ENCODE data around the gene MEIS2. TPM values are rescaled to one million over a fixed set of nuclear protein-coding genes. Genes with fewer than 3 reads are reported as not detected.

Gene MEIS2
- total and polyA plus RNA-seq, 4 donors: 40.1 to 119 (median 72.0) TPM

DNA sequence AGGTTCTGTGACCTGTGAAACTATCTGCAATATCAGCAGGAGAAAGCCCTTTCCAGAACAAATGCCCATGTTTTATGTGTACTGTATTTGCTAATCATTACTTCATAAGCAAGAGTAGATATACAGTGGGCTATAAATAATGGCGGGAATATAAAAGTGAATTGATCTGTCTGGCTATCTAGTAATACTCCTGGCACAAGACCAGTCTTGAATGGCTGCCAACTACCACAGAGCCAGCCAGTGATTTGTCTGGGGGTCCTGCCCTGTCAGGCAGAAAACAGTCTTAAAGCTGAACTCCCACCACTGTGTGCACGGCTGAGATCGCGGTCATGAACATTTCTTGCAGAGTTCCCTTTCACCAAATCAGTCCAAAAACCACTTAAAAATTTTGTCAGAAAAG lies 176.3 kb downstream of the MEIS2 start:
- Histone ChIP-seq H3K27ac (ENCODE audit: low read depth, low read length) (peak overlapping the region; percentile 25), H3K27me3 (ENCODE audit: control insufficient read depth, insufficient read depth, low read length) (peaks cover 3% of the 10 kb centered on the region), H3K4me3 (ENCODE audit: low read depth, low read length) (no peak overlapping the region), H3K36me3 (ENCODE audit: control insufficient read depth, insufficient read depth, low read length) (no peaks in the 10 kb centered on the region), H3K4me1 (ENCODE audit: control insufficient read depth, insufficient read depth, low read length) (peaks cover 13% of the 10 kb centered on the region), H3K9me3 (ENCODE audit: control insufficient read depth, insufficient read depth, low read length) (no peaks in the 10 kb centered on the region)
- DNase-seq (ENCODE audit: low read depth in 4 of 6, low spot score in 6 of 6): peak in 2 of 6 donors; percentile 82 to 89
- WGBS (ENCODE audit: insufficient coverage): 32% methylated on average over 4 of the region's 4 CpGs

- H3K27me3 ChIP-seq (ENCODE audit: control insufficient read depth, insufficient read depth, low read length): peaks cover 3% of the 10 kb centered on the region
- H3K36me3 ChIP-seq (ENCODE audit: control insufficient read depth, insufficient read depth, low read length): no peaks in the 10 kb centered on the region
- no peaks in the 10 kb centered on the region for H3K9me3 ChIP-seq (ENCODE audit: control insufficient read depth, insufficient read depth, low read length)
- no peak overlapping the region for H3K27ac ChIP-seq (ENCODE audit: low read depth, low read length)
- 80% methylated on average over 1 of the region's 9 CpGs for WGBS (ENCODE audit: insufficient coverage)
- no peak overlapping the region for H3K4me3 ChIP-seq (ENCODE audit: low read depth, low read length)
- DNase-seq (ENCODE audit: low read depth in 4 of 6, low spot score in 6 of 6): no peak
- peaks cover 10% of the 10 kb centered on the region for H3K4me1 ChIP-seq (ENCODE audit: control insufficient read depth, insufficient read depth, low read length)
These were observed 178.8 kb downstream of the MEIS2 start for GRCh38 chr15:36921484-36922091.

- Histone ChIP-seq H3K36me3 (ENCODE audit: control insufficient read depth, insufficient read depth, low read length) (no peaks in the 10 kb centered on the region), H3K27ac (ENCODE audit: low read depth, low read length) (no peak overlapping the region), H3K27me3 (ENCODE audit: control insufficient read depth, insufficient read depth, low read length) (no peaks in the 10 kb centered on the region), H3K4me1 (ENCODE audit: control insufficient read depth, insufficient read depth, low read length) (no peaks in the 10 kb centered on the region), H3K9me3 (ENCODE audit: control insufficient read depth, insufficient read depth, low read length) (no peaks in the 10 kb centered on the region), H3K4me3 (ENCODE audit: low read depth, low read length) (no peak overlapping the region)
- WGBS (ENCODE audit: insufficient coverage): 57% methylated on average over 1 of the region's 4 CpGs
- no peak for DNase-seq (ENCODE audit: low read depth in 4 of 6, low spot score in 6 of 6)
These were observed 182.7 kb downstream of the MEIS2 start for GRCh38 chr15:36917411-36918267.

GRCh38 chr15:36914960-36915808 lies 185.2 kb downstream of the MEIS2 start:
- Histone ChIP-seq H3K9me3 (ENCODE audit: control insufficient read depth, insufficient read depth, low read length) (no peaks in the 10 kb centered on the region), H3K4me3 (ENCODE audit: low read depth, low read length) (no peak overlapping the region), H3K4me1 (ENCODE audit: control insufficient read depth, insufficient read depth, low read length) (peaks cover 4% of the 10 kb centered on the region), H3K36me3 (ENCODE audit: control insufficient read depth, insufficient read depth, low read length) (no peaks in the 10 kb centered on the region), H3K27ac (ENCODE audit: low read depth, low read length) (no peak overlapping the region), H3K27me3 (ENCODE audit: control insufficient read depth, insufficient read depth, low read length) (no peaks in the 10 kb centered on the region)
- 33% methylated on average over 1 of the region's 3 CpGs for WGBS (ENCODE audit: insufficient coverage)
- DNase-seq (ENCODE audit: low read depth in 4 of 6, low spot score in 6 of 6): no peak

DNA sequence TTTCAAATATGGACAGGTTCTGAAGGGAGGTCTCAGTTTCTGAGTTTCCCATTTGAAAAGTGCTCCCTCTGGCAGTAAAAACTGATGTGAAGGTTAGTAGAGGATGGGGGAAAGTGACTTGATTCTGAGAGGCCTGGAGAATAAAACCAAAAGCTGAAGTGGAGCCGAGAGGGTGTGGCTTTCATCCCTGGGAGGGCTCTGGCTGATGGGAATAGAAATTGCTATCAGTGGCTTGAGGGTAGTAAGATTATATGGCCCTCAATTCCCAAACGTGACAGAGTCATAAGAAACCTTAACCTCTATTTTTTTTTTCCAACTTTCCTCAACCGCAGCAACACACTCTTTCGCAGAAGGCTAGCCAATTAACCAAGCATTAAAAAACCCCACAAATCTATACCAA lies 185.9 kb downstream of the MEIS2 start:
- Histone ChIP-seq H3K9me3 (ENCODE audit: control insufficient read depth, insufficient read depth, low read length) (no peaks in the 10 kb centered on the region), H3K4me1 (ENCODE audit: control insufficient read depth, insufficient read depth, low read length) (peaks cover 4% of the 10 kb centered on the region), H3K27me3 (ENCODE audit: control insufficient read depth, insufficient read depth, low read length) (no peaks in the 10 kb centered on the region), H3K36me3 (ENCODE audit: control insufficient read depth, insufficient read depth, low read length) (no peaks in the 10 kb centered on the region), H3K4me3 (ENCODE audit: low read depth, low read length) (no peak overlapping the region), H3K27ac (ENCODE audit: low read depth, low read length) (no peak overlapping the region)
- no CpG with 5 or more reads among the region's 4 CpGs for whole genome bisulfite sequencing (ENCODE audit: insufficient coverage)
- no peak for DNase-seq (ENCODE audit: low read depth in 4 of 6, low spot score in 6 of 6)

DNA sequence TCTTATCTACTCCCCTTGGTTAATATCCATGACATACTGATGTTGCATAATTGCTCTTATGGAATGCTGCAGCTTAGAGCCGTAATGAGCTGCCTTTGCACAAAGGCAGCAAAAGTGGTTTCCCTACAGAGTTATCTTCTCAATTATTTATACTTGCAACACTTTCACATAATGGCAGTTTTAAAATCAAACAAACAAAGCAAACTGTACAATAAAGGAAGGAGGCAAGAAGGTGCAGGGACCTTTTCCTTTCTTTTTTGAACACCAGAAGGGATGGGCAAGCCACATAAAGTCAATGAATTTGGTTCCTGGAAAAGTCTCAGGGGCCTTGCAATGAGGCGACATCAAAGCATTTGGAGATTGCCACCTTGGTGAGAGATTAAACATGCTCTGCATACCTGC lies 188.0 kb downstream of the MEIS2 start:
- no peaks in the 10 kb centered on the region for H3K27me3 ChIP-seq (ENCODE audit: control insufficient read depth, insufficient read depth, low read length)
- no peak overlapping the region for H3K4me3 ChIP-seq (ENCODE audit: low read depth, low read length)
- peak in 1 of 6 donors; percentile 75 for DNase-seq (ENCODE audit: low read depth in 4 of 6, low spot score in 6 of 6)
- H3K27ac ChIP-seq (ENCODE audit: low read depth, low read length): no peak overlapping the region
- no peaks in the 10 kb centered on the region for H3K9me3 ChIP-seq (ENCODE audit: control insufficient read depth, insufficient read depth, low read length)
- no CpG with 5 or more reads among the region's 2 CpGs for WGBS (ENCODE audit: insufficient coverage)
- peaks cover 4% of the 10 kb centered on the region for H3K4me1 ChIP-seq (ENCODE audit: control insufficient read depth, insufficient read depth, low read length)
- no peaks in the 10 kb centered on the region for H3K36me3 ChIP-seq (ENCODE audit: control insufficient read depth, insufficient read depth, low read length)

DNA sequence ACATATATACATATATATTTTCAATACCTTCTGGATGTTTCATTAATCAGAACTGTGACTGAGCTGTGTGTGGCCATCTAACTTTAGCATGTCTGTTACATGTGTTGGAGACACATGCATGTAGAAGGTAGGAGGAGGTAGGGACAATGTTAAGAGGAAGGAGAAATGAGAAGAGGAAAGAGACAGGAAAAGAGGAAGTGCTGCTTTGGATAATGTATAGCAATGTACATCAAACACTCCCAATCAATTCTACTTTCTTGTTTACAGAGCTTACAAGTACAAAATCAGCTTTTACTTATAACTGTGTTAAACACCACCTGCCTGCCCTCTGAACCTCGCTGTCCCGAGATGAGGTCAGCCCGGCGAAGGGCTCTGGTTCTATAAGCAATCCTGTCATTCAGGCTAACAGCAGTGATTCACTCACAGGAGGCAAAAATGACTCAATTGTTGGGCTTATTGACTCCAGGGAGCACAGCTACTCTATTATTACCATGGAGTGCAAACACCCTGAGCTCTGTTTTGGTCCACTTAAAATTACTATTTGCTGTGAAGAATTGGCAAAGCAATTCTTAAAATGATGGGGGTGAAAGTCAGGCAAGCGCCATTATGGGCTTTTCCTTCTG lies 188.9 kb downstream of the MEIS2 start:
- no peak overlapping the region for H3K27ac ChIP-seq (ENCODE audit: low read depth, low read length)
- no peaks in the 10 kb centered on the region for H3K27me3 ChIP-seq (ENCODE audit: control insufficient read depth, insufficient read depth, low read length)
- no peak overlapping the region for H3K4me3 ChIP-seq (ENCODE audit: low read depth, low read length)
- no peaks in the 10 kb centered on the region for H3K36me3 ChIP-seq (ENCODE audit: control insufficient read depth, insufficient read depth, low read length)
- H3K9me3 ChIP-seq (ENCODE audit: control insufficient read depth, insufficient read depth, low read length): no peaks in the 10 kb centered on the region
- WGBS (ENCODE audit: insufficient coverage): 38% methylated on average over 4 of the region's 5 CpGs
- DNase-seq (ENCODE audit: low read depth in 4 of 6, low spot score in 6 of 6): no peak
- H3K4me1 ChIP-seq (ENCODE audit: control insufficient read depth, insufficient read depth, low read length): peaks cover 4% of the 10 kb centered on the region

DNA sequence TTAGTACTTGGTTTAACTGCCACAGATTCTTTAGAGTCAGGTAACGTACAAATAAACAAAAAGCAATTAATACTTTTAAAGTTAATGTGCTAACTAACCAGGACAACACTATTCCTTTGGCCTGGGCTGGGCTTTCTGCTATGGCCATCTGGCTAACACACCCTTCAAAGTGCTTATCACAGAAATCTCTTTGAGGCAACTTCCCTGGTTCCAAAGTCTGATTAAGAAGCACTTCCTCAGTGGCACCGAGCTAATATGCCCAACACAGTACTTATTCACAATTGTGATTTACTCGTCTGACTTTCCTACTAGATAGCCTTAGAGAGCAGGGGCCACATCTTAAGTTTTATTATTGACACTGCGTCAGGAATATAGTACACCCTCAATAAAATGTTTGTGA lies 191.4 kb downstream of the MEIS2 start:
- Histone ChIP-seq H3K4me3 (ENCODE audit: low read depth, low read length) (no peak overlapping the region), H3K4me1 (ENCODE audit: control insufficient read depth, insufficient read depth, low read length) (peaks cover 4% of the 10 kb centered on the region), H3K9me3 (ENCODE audit: control insufficient read depth, insufficient read depth, low read length) (no peaks in the 10 kb centered on the region), H3K36me3 (ENCODE audit: control insufficient read depth, insufficient read depth, low read length) (no peaks in the 10 kb centered on the region), H3K27me3 (ENCODE audit: control insufficient read depth, insufficient read depth, low read length) (peaks cover 2% of the 10 kb centered on the region), H3K27ac (ENCODE audit: low read depth, low read length) (no peak overlapping the region)
- WGBS (ENCODE audit: insufficient coverage): 20% methylated on average over 1 of the region's 4 CpGs
- DNase-seq (ENCODE audit: low read depth in 4 of 6, low spot score in 6 of 6): no peak

GRCh38 chr15:36907295-36907694 lies 193.1 kb downstream of the MEIS2 start:
- Histone ChIP-seq H3K9me3 (ENCODE audit: control insufficient read depth, insufficient read depth, low read length) (no peaks in the 10 kb centered on the region), H3K27me3 (ENCODE audit: control insufficient read depth, insufficient read depth, low read length) (peaks cover 2% of the 10 kb centered on the region), H3K4me3 (ENCODE audit: low read depth, low read length) (no peak overlapping the region), H3K4me1 (ENCODE audit: control insufficient read depth, insufficient read depth, low read length) (peaks cover 4% of the 10 kb centered on the region), H3K27ac (ENCODE audit: low read depth, low read length) (no peak overlapping the region), H3K36me3 (ENCODE audit: control insufficient read depth, insufficient read depth, low read length) (no peaks in the 10 kb centered on the region)
- 17% methylated on average over 1 of the region's 3 CpGs for WGBS (ENCODE audit: insufficient coverage)
- no peak for DNase-seq (ENCODE audit: low read depth in 4 of 6, low spot score in 6 of 6)
